Measurements from ENCODE around the gene ATP13A2.
A peak's percentile ranks its signal among the peaks of the same experiment; 100 is the strongest.

Gene ATP13A2, protein sequence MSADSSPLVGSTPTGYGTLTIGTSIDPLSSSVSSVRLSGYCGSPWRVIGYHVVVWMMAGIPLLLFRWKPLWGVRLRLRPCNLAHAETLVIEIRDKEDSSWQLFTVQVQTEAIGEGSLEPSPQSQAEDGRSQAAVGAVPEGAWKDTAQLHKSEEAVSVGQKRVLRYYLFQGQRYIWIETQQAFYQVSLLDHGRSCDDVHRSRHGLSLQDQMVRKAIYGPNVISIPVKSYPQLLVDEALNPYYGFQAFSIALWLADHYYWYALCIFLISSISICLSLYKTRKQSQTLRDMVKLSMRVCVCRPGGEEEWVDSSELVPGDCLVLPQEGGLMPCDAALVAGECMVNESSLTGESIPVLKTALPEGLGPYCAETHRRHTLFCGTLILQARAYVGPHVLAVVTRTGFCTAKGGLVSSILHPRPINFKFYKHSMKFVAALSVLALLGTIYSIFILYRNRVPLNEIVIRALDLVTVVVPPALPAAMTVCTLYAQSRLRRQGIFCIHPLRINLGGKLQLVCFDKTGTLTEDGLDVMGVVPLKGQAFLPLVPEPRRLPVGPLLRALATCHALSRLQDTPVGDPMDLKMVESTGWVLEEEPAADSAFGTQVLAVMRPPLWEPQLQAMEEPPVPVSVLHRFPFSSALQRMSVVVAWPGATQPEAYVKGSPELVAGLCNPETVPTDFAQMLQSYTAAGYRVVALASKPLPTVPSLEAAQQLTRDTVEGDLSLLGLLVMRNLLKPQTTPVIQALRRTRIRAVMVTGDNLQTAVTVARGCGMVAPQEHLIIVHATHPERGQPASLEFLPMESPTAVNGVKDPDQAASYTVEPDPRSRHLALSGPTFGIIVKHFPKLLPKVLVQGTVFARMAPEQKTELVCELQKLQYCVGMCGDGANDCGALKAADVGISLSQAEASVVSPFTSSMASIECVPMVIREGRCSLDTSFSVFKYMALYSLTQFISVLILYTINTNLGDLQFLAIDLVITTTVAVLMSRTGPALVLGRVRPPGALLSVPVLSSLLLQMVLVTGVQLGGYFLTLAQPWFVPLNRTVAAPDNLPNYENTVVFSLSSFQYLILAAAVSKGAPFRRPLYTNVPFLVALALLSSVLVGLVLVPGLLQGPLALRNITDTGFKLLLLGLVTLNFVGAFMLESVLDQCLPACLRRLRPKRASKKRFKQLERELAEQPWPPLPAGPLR

GRCh38 chr1:17011439-17012307 lies at the start of gene ATP13A2:
Gene ATP13A2, minus strand, starts transcription at chr1:17011928. Its CDS starts 190 bp downstream, at chr1:17011738.
- peak; percentile 79 for DNase-seq

GRCh38 chr1:17061486-17061885 lies 49.8 kb upstream of the ATP13A2 start:
- no peak for DNase-seq

DNA sequence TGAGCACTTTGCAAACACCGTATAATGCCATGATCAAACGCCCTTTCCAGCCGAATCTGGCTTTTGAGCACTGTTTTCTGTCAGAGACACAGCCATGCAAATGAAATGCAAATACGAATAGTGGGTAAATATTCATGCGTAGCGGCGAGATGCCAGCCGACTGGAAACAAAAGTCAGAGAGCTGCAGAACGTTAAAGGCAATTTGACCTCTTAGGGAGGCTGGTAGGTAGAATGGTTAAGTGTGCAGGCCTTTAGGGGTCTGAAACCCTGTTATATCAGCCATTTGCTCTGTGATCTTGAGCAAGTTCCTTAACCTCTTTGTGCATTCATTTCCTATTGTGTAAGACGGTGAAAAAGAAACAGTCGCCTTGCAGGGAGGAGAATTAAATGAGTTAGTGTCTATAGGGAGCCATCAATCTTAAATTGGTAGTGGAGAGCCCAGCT lies 48.6 kb upstream of the ATP13A2 start:
- no peak for DNase-seq

DNA sequence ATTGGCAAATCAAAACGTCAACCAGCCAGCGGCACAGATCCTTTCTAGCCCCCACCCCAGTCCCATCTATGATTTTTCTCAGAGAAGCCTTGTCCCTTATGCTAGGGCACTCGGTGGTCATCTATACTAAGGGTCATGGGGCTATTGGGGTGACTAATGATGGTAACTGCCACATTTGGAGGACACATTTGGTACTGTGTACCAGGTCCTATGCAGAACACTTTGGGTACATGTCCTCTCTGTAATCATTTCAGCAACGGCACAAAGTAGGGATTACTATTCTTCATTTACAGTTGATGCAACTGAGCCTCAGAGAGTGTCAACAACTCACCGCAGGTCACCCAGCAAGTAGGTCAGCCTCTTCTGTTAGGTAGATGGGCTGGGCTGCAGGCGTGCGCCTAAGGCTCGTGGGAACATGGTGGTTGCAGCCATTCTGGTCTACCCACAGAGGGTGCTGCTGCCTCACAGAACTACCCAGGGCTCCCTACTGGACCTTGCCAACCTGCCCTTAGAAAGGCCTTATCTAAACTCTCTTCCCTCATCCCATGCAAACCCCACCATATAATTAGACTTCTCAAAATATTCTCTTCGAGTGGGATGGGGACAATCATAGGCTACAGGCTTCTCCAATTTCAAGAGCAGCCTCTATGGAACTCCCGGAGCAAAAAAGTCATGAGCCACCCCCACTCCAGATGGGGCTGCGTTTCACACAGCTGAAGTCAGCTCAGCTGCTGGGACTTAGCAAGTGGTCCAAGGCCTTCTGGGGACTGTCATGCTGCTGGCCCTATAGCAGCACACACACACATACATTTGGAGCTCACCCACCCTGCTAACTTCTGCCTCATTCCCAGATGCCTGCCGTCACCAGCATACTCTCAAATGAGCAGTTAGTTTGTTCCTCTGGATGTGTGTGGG lies 47.9 kb upstream of the ATP13A2 start:
- peak; percentile 65 for DNase-seq

GRCh38 chr1:17056551-17056950 lies 44.8 kb upstream of the ATP13A2 start:
- DNase-seq, result no peak

- DNase-seq, result no peak
Measured at GRCh38 chr1:17055801-17056200, 44.1 kb upstream of the ATP13A2 start.

DNA sequence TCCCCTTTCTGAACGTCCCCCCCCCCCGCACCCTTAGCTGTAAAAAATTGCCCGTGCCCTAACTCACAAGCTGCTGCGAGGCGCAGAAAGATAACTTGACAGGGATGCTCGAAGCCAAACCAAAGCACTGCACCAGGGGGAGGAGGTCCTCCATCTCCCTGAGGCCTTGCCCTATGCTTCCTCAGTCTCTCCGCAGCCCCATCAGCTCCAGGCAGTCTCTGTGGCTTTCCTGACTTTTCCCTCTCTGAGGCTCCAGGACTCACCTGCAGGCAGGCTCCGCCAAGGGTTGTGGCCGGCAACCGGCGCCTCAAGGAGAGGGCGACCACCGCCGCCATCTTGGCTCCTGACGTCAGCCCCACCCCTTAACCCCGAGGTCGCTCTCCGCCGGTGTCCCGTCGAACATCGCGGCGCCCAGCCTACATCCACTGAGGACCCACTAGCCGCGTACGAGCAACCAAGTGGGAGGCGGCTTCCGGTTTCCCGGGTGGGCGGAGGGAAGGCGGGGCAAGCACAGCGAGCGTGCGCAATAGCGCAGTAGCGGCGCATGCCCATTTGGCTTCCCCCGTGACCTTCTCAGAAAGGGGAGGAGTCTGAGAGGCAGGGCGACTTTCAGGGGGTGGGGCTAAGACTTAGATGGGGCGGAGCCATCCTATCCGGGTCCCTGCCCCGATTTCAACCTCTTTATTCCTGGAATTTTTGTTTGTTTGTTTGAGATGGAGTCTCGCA lies 42.1 kb upstream of the ATP13A2 start, which contains the start of gene SDHB:
Gene SDHB (minus strand): TSS at position 348 of the 726 bp plus-strand sequence. CDS start 13 bp downstream, at position 335.
- peak; percentile 97 for DNase-seq

GRCh38 chr1:17053086-17053684 lies 41.5 kb upstream of the ATP13A2 start:
- no peak for DNase-seq

DNA sequence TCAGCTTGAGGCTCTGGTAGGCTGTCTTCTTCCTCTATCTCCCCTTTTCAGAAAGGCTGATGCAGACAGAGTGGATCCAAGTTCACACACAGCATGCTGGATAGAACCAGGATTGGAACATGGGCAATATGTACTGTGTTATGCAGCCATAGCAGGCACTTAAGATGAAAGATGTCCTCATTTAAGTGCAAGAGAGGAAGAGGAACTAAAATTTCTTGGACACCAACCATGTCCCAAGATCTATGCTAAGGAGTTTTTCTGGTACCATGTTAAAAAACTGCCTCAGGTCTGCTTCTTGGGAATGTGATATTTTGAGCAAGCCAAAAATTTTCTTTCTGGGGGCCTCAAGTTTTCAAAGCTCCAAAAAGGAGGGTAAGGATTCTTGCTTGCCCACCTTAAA lies 40.9 kb upstream of the ATP13A2 start:
- DNase-seq, result no peak

DNA sequence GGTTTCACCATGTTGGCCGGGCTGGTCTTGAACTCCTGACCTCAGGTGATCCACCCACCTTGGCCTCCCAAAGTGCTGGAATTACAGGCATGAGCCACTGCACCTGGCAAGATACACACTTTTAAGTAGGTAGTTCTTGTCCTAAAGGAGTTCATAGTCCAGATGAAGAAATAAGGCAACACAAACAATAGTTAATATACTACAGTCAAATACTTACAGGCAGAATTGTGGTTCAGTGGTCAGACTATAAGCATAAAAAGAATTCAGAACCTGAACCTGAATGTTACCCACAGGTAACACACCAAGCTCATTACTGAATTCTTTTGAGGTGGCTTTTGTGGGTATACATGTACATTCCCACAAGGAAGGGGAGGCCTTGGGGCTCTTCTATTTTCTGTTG lies 40.3 kb upstream of the ATP13A2 start:
- DNase-seq, result no peak

DNA sequence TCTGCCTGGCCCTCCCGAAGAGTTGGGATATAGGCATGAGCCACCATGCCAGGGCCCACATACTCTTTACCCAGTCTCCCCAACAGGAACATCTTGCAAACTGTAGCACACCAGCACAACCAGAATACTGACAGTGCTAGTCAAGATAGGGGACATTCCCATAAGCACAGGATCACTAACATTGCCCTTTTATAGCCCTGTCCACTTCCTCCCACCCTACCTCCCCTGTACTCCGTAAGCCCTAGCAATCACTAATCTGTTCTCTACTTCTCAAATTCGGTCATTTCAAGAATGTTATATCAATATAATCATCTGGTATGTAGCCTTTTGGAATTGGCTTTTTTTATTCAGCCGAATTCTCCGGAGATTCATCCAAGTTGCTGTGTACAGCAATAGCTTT lies 36.2 kb upstream of the ATP13A2 start:
- no peak for DNase-seq

- no peak for DNase-seq
Measured at GRCh38 chr1:17046334-17046657, 34.6 kb upstream of the ATP13A2 start.

DNA sequence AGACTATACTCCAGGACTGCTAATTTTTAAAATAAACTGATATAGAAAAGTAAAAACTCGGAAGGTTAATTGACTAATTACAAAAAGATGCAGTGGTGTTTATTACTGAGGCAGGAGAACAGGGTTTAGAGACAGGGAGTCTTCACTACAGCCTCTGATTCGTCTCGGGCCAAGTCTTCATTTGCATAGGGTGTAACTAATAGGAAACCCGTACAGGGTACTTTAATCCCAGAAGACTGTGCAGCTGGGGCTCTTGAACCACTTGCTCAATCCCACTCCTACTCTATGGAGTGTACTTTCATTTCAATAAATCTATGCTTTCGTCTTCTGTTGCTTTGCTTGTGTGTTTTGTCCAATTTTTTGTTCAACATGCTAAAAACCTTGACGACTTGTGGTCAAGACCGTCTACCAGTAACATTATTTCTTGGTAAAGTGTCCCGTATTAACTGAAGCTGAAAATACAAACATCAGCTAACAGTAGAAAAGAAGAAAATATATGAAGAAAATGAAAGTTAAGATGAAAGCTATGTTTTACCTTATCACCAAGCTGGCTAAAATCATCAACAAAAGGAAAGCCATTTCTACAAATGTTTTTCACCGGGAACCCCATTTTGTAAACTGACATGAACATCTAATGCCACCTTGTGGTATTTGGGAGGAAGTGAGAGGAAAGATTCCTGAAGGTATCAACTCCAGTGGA lies 34.1 kb upstream of the ATP13A2 start:
- DNase-seq, result peak; percentile 58

GRCh38 chr1:17045150-17045549 lies 33.4 kb upstream of the ATP13A2 start:
- DNase-seq, result no peak

GRCh38 chr1:17043676-17044075 lies 31.9 kb upstream of the ATP13A2 start:
- no peak for DNase-seq

GRCh38 chr1:17040135-17040534 lies 28.4 kb upstream of the ATP13A2 start:
- no peak for DNase-seq

DNA sequence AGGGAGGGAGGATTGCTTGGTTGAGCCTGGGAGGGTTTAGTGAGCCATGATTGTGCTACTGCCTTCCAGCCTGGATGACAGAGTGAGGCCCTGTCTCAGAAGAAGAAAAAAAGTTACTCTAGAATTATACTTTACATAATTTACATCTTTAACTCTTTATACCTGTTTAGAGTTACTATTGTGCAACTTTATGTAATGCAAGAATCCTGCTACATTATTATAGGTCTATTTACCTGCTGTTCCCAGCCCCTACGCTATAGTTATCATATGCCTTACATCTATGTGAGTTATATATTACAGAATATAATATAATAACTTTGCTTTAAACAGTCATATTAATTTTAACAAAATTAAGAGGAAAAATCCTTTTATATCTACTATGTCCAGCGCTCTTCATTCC lies 27.8 kb upstream of the ATP13A2 start:
- no peak for DNase-seq

DNA sequence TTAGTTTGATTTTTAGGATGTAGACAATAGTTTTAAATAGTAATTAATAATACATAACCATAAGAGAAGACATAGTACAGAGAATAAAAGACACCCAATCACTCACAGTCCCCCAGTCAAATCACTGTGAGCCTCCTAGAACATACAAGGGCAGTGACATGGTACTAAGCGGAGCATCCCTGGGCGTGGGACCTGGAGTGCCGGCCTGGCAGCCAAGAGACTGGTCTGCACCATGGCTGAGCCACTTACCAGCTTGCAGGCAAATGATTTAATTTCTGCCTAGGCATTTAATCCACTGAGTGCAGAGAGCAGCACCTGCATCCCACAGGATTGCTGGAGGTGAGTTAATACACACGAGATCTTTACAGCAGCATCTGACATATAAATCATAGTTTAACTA lies 21.8 kb upstream of the ATP13A2 start:
- no peak for DNase-seq

DNA sequence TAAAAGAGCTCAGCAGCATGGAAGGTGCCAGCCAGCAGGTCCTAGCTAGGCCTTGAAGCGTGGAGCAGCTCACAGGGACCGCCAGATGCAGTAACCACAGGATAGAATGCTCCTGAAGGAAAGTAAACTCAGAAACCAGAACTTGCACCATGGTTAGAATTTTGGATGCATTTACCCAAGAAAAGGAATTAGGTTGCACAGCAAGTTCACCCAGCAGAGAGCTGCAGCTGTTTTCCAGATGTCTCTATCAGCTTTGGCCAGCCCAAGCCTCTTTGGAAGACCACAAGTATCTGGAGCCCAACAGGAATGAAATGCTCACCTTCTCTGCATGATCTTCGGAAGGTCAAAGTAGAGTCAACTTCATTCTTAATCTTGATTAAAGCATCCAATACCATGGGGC lies 21.0 kb upstream of the ATP13A2 start:
- no peak for DNase-seq

Measured in NCI-H1436 (cell line).